Sigmoid colon (tissue), 4 donors: ENCODE measurements around the gene CLPTM1.
"Not testable (repeated sequence)": the region's sequence is repeated elsewhere in the genome, so short reads cannot be mapped to it uniquely, and the experiment has no call there.

ENCODE experiments used
- EP300 ChIP-seq, 4 donors: sonication (generic); formaldehyde crosslinking; IDR thresholded peaks; one replicate each; pipeline ENCODE4 v1.6.1; 2017; ENCODE audit warnings: antibody characterized with exemption in 4 of 4
- POLR2AphosphoS5 ChIP-seq, 4 donors: sonication (generic); formaldehyde crosslinking; IDR thresholded peaks; one replicate each; pipeline ENCODE4 v1.6.1; 2017; ENCODE audit warnings: antibody characterized with exemption in 4 of 4
- TF ChIP-seq, protein P1 (sequence below), 4 experiments: fragments of 450-650 bp in 3 of 4; fragments of 200-600 bp in 1 of 4; IDR thresholded peaks; one replicate each; pipeline ENCODE4 v1.5.1; 2016 to 2019; ENCODE audit warnings: antibody characterized with exemption in 4 of 4, mild to moderate bottlenecking in 3 of 4, moderate library complexity in 2 of 4

DNA sequence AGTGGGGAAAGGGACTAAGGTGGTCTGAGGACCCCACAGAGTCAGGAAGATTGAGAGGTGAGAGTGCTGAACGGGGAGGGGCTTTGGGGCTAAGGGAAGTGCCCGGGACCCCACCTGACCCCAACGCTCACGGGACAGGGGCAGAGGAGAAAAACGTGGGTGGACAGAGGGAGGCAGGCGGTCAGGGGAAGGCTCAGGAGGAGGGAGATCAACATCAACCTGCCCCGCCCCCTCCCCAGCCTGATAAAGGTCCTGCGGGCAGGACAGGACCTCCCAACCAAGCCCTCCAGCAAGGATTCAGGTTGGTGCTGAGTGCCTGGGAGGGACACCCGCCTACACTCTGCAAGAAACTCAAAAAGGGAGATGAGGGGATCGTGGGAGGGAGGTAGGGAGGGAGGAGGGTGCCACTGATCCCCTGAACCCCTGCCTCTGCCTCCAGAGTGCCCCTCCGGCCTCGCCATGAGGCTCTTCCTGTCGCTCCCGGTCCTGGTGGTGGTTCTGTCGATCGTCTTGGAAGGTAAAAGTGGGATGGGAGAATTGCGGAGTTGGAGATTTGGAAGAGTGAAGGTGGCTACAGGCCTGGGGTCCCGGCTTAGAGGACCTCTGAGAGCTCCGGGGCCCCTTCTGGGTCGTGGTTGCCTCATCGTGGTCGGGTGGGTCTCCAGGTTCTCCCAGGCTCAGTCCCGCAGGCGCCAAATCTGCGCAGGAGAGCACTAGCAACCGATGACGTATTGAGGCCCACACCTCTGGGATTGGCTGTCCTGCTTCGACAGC lies 40.6 kb upstream of the CLPTM1 start, which contains the start of gene APOC1:
- TF ChIP-seq, protein P1, sequence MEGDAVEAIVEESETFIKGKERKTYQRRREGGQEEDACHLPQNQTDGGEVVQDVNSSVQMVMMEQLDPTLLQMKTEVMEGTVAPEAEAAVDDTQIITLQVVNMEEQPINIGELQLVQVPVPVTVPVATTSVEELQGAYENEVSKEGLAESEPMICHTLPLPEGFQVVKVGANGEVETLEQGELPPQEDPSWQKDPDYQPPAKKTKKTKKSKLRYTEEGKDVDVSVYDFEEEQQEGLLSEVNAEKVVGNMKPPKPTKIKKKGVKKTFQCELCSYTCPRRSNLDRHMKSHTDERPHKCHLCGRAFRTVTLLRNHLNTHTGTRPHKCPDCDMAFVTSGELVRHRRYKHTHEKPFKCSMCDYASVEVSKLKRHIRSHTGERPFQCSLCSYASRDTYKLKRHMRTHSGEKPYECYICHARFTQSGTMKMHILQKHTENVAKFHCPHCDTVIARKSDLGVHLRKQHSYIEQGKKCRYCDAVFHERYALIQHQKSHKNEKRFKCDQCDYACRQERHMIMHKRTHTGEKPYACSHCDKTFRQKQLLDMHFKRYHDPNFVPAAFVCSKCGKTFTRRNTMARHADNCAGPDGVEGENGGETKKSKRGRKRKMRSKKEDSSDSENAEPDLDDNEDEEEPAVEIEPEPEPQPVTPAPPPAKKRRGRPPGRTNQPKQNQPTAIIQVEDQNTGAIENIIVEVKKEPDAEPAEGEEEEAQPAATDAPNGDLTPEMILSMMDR (IDR thresholded peaks at IDR 0.05), result not testable (repeated sequence)
- TF ChIP-seq EP300, POLR2AphosphoS5 (IDR thresholded peaks at IDR 0.05): not testable (repeated sequence)
